GM23338 (cell line): ENCODE data around the gene BCOR.

Experiments used
- CTCF ChIP-seq, 2 experiments: fragments of 200-600 bp in 1 of 2; sonication (generic) in 1 of 2; conservative IDR thresholded peaks; 2 replicates each; pipeline versions ENCODE4 v1.5.1 to v1.6.1; 2016 to 2017; ENCODE audit warnings: antibody characterized with exemption in 2 of 2, low read depth in 2 of 2, mild to moderate bottlenecking in 2 of 2, moderate library complexity in 1 of 2
- EZH2phosphoT487 ChIP-seq: fragments of 200-600 bp; sonication (generic); IDR thresholded peaks from one replicate; pipeline ENCODE4 v1.8.1; 2018; ENCODE audit warnings: antibody characterized with exemption; ENCODE audit not compliant: unreplicated experiment
- POLR2AphosphoS5 ChIP-seq: IDR thresholded peaks from 2 replicates; pipeline ENCODE4 v1.6.1; 2016; ENCODE audit warnings: antibody characterized with exemption, low read depth
- TF ChIP-seq, protein P1 (sequence below): IDR thresholded peaks from one replicate; pipeline ENCODE4 v1.6.1; 2018; ENCODE audit warnings: antibody characterized with exemption; ENCODE audit not compliant: unreplicated experiment

DNA sequence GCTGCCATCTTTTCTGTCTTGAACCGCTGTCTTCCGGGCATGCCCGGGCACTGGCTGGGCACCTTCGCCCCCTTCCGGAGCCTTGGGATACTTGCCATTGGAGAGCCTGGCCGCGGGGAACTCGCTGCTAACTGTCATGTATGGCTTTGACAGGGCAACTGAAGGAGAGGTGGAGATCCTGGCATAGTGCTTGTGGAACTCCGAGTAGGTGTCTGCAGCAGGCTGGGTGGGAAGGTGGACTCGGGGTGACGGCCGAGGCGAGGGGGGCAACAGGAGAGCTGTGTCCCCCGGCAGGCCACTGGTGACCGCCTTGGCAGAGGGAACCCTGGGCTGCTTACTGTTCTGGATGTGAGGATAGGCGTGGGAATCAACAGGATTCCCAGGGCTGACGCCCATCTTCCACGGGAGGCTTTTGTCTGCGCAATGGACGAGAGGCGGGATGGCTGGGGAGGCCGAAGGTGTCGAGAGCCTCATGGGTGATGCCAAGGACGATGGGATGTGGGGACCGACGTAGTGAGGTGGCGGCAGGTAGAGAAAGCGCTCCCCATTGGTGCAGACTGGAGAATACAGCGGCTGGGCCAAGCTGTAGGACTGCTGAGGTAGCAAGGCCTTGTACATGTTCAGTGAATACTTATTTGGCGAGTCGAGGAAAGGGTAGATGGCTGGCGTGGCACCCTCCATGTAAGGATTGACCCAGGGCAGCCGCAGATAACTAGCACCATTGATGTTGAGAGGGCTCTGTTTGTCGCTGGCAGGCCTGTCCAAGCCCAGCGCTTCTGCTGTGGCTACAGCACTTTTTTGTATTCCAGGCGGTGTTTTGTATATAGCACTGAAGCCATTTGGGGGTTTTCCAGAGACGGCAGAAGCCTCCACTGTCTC lies 23.4 kb downstream of the BCOR start:
- TF ChIP-seq, protein P1, sequence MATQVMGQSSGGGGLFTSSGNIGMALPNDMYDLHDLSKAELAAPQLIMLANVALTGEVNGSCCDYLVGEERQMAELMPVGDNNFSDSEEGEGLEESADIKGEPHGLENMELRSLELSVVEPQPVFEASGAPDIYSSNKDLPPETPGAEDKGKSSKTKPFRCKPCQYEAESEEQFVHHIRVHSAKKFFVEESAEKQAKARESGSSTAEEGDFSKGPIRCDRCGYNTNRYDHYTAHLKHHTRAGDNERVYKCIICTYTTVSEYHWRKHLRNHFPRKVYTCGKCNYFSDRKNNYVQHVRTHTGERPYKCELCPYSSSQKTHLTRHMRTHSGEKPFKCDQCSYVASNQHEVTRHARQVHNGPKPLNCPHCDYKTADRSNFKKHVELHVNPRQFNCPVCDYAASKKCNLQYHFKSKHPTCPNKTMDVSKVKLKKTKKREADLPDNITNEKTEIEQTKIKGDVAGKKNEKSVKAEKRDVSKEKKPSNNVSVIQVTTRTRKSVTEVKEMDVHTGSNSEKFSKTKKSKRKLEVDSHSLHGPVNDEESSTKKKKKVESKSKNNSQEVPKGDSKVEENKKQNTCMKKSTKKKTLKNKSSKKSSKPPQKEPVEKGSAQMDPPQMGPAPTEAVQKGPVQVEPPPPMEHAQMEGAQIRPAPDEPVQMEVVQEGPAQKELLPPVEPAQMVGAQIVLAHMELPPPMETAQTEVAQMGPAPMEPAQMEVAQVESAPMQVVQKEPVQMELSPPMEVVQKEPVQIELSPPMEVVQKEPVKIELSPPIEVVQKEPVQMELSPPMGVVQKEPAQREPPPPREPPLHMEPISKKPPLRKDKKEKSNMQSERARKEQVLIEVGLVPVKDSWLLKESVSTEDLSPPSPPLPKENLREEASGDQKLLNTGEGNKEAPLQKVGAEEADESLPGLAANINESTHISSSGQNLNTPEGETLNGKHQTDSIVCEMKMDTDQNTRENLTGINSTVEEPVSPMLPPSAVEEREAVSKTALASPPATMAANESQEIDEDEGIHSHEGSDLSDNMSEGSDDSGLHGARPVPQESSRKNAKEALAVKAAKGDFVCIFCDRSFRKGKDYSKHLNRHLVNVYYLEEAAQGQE: no peak
- TF ChIP-seq POLR2AphosphoS5: no peak
- no peak for TF ChIP-seq EZH2phosphoT487
- TF ChIP-seq CTCF (conservative IDR thresholded peaks at IDR 0.05; ENCODE audit: low read depth in 2 of 2): no peak
